Measurements from ENCODE around the gene MAP3K20.
A peak's percentile ranks its signal among the peaks of the same experiment; 100 is the strongest.

The MAP3K20 gene

DNA sequence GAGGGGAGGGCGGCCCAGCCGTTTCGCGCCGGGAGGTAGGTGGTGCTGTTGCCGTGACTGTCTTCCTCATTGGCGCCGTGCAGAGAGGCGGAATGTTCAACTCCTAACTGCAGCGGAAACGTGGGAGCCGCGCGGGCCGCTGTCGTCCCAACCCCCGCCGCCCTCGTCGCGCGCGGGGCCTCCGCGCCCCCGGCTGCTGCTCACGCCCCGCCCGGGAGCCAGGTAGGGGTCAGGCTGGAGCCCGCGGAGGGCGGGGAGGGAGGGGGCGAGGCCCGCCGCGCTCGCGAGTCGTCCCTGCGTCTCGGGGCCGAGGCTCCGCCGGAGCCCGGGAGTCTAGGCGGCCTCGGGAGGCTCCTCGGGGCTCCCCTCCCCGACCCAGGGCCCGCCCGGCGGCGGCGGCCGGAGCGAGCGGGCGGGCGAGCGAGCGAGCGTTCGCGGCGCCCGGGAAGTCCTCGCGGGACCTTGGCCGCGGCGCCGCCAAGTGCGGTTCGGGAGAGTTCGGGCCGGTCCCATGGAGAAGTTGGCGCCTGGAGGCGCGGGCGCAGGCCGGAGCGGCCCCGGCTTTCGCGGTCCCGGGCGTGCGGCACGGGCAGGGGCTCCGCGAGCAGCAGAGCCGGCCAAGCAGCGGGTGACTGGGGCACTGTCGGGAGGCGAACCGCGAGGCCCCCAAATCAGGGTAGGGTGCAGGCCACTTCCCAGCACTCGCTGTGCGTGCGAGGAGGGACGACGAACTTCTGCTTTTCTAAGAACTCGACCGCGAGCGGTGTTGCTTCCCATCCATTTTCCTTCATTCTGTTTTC lies at the start of gene MAP3K20:
Gene MAP3K20 (plus strand): TSS at position 66 of the 800 bp plus-strand sequence. CDS start 15,186 bp downstream, outside the sequence.
- no peaks in the 10 kb centered on the region for H3K36me3 ChIP-seq (ENCODE audit: control insufficient read depth, insufficient read depth, low read length)
- H3K27me3 ChIP-seq (ENCODE audit: control insufficient read depth, insufficient read depth, low read length) = peaks cover 9% of the 10 kb centered on the region
- H3K9ac ChIP-seq (ENCODE audit: low read depth, low read length) = peak within 1 kb of the TSS; percentile 81
- H3K9me3 ChIP-seq (ENCODE audit: control insufficient read depth, insufficient read depth, low read length) = no peaks in the 10 kb centered on the region
- peak within 1 kb of the TSS; percentile 66 for H3K27ac ChIP-seq (ENCODE audit: low read depth, low read length)
- H3K4me1 ChIP-seq (ENCODE audit: control insufficient read depth, insufficient read depth, low read length) = peaks cover 7% of the 10 kb centered on the region
- peak within 1 kb of the TSS; percentile 92 for H3K4me3 ChIP-seq (ENCODE audit: low read depth, low read length)

DNA sequence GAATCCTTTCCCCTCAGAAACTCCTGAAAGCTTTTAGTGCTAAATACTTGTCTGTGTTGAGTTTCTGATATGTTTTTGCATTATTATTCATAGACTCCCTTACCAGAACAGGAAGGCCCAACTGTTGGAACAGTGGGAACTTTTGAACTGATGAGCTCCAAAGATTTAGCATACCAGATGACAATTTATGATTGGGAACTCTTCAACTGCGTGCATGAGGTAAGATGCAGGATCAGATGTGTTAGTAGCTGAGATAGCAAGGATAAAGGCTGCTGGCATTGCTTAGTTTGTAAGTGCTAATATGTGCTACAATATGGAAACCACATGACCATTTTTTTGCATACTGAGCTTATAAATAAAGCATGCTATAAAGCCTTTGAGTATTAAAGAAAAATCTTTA lies 49.2 kb upstream of the MAP3K20 start:
- Histone ChIP-seq H3K9me3 (ENCODE audit: control insufficient read depth, insufficient read depth, low read length) (no peaks in the 10 kb centered on the region), H3K4me1 (ENCODE audit: control insufficient read depth, insufficient read depth, low read length) (no peaks in the 10 kb centered on the region; the same call in 1 of the 2 replicates), H3K9ac (ENCODE audit: low read depth, low read length) (no peak overlapping the region), H3K27ac (ENCODE audit: low read depth, low read length) (no peak overlapping the region), H3K36me3 (ENCODE audit: control insufficient read depth, insufficient read depth, low read length) (no peaks in the 10 kb centered on the region), H3K27me3 (ENCODE audit: control insufficient read depth, insufficient read depth, low read length) (no peaks in the 10 kb centered on the region), H3K4me3 (ENCODE audit: low read depth, low read length) (no peak overlapping the region)

DNA sequence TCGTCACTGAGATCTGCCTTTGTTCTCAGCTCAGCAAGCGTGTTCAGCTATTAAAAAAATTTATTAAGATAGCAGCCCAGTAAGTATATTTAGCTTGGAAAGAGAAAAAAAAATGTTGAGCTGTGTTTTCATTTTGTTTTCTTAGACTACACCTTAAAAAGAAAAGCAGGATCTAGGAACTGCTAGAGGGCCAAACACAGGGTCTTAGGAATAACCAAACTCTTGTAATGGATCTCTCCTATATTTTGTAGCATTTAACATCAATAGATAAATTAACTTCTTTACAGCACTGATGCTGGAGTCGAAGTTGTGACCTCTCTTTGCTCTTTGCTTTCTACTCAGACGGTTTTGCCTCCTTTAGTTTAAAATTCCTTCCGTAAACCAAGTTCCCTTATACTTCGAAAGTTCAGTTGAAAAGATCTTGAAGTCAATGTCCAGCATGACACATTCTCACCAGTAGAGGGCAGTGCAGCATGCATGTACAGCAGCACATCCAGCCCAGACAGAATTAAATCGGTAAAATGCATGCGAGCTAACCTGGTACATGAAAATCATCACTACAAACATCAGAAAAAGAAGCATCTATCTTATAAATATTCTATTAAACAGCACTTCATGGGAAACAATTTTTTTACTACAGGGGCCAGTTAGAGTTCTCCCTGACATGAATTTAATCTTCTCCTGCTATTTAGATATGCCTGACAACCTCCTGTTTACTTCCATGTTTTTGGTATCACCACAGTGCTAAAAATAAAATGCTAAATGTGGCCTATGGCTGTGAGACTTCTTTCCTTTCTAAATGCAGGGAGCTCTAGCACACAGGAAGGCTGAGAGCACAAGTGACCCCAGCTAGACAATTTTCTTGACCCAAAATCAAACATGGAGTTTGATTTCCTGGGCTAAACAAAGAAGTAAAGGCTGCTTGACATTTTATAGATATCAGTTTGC lies 48.2 kb upstream of the MAP3K20 start:
- H3K9ac ChIP-seq (ENCODE audit: low read depth, low read length) = no peak overlapping the region
- H3K4me3 ChIP-seq (ENCODE audit: low read depth, low read length) = no peak overlapping the region
- H3K27me3 ChIP-seq (ENCODE audit: control insufficient read depth, insufficient read depth, low read length) = no peaks in the 10 kb centered on the region
- no peaks in the 10 kb centered on the region for H3K36me3 ChIP-seq (ENCODE audit: control insufficient read depth, insufficient read depth, low read length)
- H3K4me1 ChIP-seq (ENCODE audit: control insufficient read depth, insufficient read depth, low read length) = no peaks in the 10 kb centered on the region; the same call in 1 of the 2 replicates
- H3K9me3 ChIP-seq (ENCODE audit: control insufficient read depth, insufficient read depth, low read length) = no peaks in the 10 kb centered on the region
- no peak overlapping the region for H3K27ac ChIP-seq (ENCODE audit: low read depth, low read length)

DNA sequence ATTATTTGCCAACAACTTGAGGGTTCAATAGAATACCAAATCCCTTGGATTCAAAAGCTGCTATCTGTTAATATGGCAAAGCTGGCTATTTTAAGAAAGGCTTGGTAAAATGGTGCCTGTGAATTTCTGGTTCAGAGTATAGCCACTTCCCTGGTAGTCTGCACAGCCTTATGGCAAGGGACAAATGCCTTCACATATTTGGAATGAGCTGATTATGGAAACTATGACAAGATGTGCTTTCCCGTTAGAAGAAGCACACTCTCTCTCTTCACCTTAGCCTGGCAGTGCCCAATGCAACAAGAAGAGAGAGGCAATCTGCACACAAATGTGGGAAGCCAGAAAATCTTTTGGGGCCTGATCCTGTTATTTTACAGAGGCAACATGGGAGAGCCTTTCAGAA lies 47.5 kb upstream of the MAP3K20 start:
- H3K4me3 ChIP-seq (ENCODE audit: low read depth, low read length) = no peak overlapping the region
- H3K27ac ChIP-seq (ENCODE audit: low read depth, low read length) = no peak overlapping the region
- H3K27me3 ChIP-seq (ENCODE audit: control insufficient read depth, insufficient read depth, low read length) = no peaks in the 10 kb centered on the region
- H3K36me3 ChIP-seq (ENCODE audit: control insufficient read depth, insufficient read depth, low read length) = no peaks in the 10 kb centered on the region
- no peak overlapping the region for H3K9ac ChIP-seq (ENCODE audit: low read depth, low read length)
- no peaks in the 10 kb centered on the region; the same call in 1 of the 2 replicates for H3K4me1 ChIP-seq (ENCODE audit: control insufficient read depth, insufficient read depth, low read length)
- no peaks in the 10 kb centered on the region for H3K9me3 ChIP-seq (ENCODE audit: control insufficient read depth, insufficient read depth, low read length)

DNA sequence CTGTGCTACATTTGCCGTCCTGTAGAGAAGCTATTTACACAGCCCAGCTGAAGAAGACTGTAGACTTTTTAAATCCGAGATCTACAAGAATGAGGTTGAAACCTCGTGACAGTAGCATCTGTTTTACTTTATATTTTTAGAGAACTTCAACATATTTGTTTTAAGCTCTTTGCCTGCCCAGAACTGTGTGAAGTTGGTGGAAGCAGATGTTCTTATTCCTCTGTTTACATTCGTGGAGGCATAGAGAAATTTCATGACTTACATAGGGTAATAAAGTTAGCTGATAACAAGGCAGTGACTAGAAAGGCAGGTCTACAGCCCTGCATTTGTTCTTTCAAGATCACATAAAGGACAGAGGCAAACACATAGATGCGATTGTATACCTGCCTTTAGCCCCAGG lies 47.0 kb upstream of the MAP3K20 start:
- H3K4me3 ChIP-seq (ENCODE audit: low read depth, low read length) = no peak overlapping the region
- H3K4me1 ChIP-seq (ENCODE audit: control insufficient read depth, insufficient read depth, low read length) = no peaks in the 10 kb centered on the region; the same call in 1 of the 2 replicates
- no peaks in the 10 kb centered on the region for H3K36me3 ChIP-seq (ENCODE audit: control insufficient read depth, insufficient read depth, low read length)
- H3K9me3 ChIP-seq (ENCODE audit: control insufficient read depth, insufficient read depth, low read length) = no peaks in the 10 kb centered on the region
- no peaks in the 10 kb centered on the region for H3K27me3 ChIP-seq (ENCODE audit: control insufficient read depth, insufficient read depth, low read length)
- no peak overlapping the region for H3K9ac ChIP-seq (ENCODE audit: low read depth, low read length)
- H3K27ac ChIP-seq (ENCODE audit: low read depth, low read length) = no peak overlapping the region

GRCh38 chr2:173030561-173031490 lies 44.8 kb upstream of the MAP3K20 start:
- Histone ChIP-seq H3K27me3 (ENCODE audit: control insufficient read depth, insufficient read depth, low read length) (no peaks in the 10 kb centered on the region), H3K9ac (ENCODE audit: low read depth, low read length) (no peak overlapping the region), H3K4me1 (ENCODE audit: control insufficient read depth, insufficient read depth, low read length) (no peaks in the 10 kb centered on the region; the same call in 1 of the 2 replicates), H3K27ac (ENCODE audit: low read depth, low read length) (no peak overlapping the region), H3K4me3 (ENCODE audit: low read depth, low read length) (no peak overlapping the region), H3K36me3 (ENCODE audit: control insufficient read depth, insufficient read depth, low read length) (no peaks in the 10 kb centered on the region), H3K9me3 (ENCODE audit: control insufficient read depth, insufficient read depth, low read length) (no peaks in the 10 kb centered on the region)

DNA sequence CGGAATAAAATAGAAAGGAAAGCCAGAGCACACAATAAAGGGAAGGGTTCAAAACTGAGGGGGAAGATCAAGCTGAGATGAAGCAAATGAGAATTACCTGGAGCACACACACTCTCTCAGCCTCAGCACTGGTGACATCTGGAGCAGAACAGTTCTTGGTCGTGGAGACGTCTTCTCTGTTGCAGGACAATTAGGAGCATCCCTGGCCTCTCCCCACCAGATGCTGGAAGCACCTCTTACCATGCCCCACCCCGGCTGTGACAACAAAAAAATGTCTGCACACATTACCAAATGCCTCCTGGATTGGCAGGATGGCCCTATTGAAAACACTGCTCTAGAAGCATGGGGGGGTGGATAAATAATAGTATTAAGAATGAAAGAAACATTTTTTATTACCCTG lies 43.6 kb upstream of the MAP3K20 start:
- Histone ChIP-seq H3K36me3 (ENCODE audit: control insufficient read depth, insufficient read depth, low read length) (no peaks in the 10 kb centered on the region), H3K4me1 (ENCODE audit: control insufficient read depth, insufficient read depth, low read length) (peaks cover 5% of the 10 kb centered on the region; the same call in 1 of the 2 replicates), H3K9me3 (ENCODE audit: control insufficient read depth, insufficient read depth, low read length) (no peaks in the 10 kb centered on the region), H3K4me3 (ENCODE audit: low read depth, low read length) (no peak overlapping the region), H3K27ac (ENCODE audit: low read depth, low read length) (no peak overlapping the region), H3K9ac (ENCODE audit: low read depth, low read length) (no peak overlapping the region), H3K27me3 (ENCODE audit: control insufficient read depth, insufficient read depth, low read length) (no peaks in the 10 kb centered on the region)

- no peaks in the 10 kb centered on the region for H3K27me3 ChIP-seq (ENCODE audit: control insufficient read depth, insufficient read depth, low read length)
- no peak overlapping the region for H3K9ac ChIP-seq (ENCODE audit: low read depth, low read length)
- H3K4me1 ChIP-seq (ENCODE audit: control insufficient read depth, insufficient read depth, low read length) = 0 out of 2 replicates have a peak, but pooled peaks cover 5% of the 10 kb centered on the region
- H3K4me3 ChIP-seq (ENCODE audit: low read depth, low read length) = no peak overlapping the region
- H3K9me3 ChIP-seq (ENCODE audit: control insufficient read depth, insufficient read depth, low read length) = no peaks in the 10 kb centered on the region
- H3K36me3 ChIP-seq (ENCODE audit: control insufficient read depth, insufficient read depth, low read length) = no peaks in the 10 kb centered on the region
- H3K27ac ChIP-seq (ENCODE audit: low read depth, low read length) = no peak overlapping the region
Measured at GRCh38 chr2:173033084-173033483, 42.6 kb upstream of the MAP3K20 start.

GRCh38 chr2:173034143-173034542 lies 41.5 kb upstream of the MAP3K20 start:
- no peaks in the 10 kb centered on the region for H3K9me3 ChIP-seq (ENCODE audit: control insufficient read depth, insufficient read depth, low read length)
- no peaks in the 10 kb centered on the region for H3K36me3 ChIP-seq (ENCODE audit: control insufficient read depth, insufficient read depth, low read length)
- H3K27ac ChIP-seq (ENCODE audit: low read depth, low read length) = no peak overlapping the region

More at GRCh38 chr2:173034143-173034542, 41.5 kb upstream of the MAP3K20 start:
- H3K27me3 ChIP-seq (ENCODE audit: control insufficient read depth, insufficient read depth, low read length) = no peaks in the 10 kb centered on the region
- no peak overlapping the region for H3K9ac ChIP-seq (ENCODE audit: low read depth, low read length)
- H3K4me1 ChIP-seq (ENCODE audit: control insufficient read depth, insufficient read depth, low read length) = 0 out of 2 replicates have a peak, but pooled peaks cover 5% of the 10 kb centered on the region
- no peak overlapping the region for H3K4me3 ChIP-seq (ENCODE audit: low read depth, low read length)
